IMR-90 (cell line): ENCODE measurements around the gene ZNF329.

Source experiments
- MAZ ChIP-seq: IDR thresholded peaks from 2 replicates; pipeline ENCODE4 v1.6.1; 2012; ENCODE audit warnings: low read depth, mild to moderate bottlenecking, low read length, improper control_type of control experiment, moderate library complexity, borderline replicate concordance
- POLR2A ChIP-seq: IDR thresholded peaks from 2 replicates; pipeline ENCODE4 v1.6.1; 2012; ENCODE audit warnings: mild to moderate bottlenecking, low read depth, low read length
- TF ChIP-seq, protein P1 (sequence below): conservative IDR thresholded peaks from 2 replicates; pipeline ENCODE4 v1.5.1; 2012; ENCODE audit warnings: mild to moderate bottlenecking, low read depth, low read length, improper control_type of control experiment
- TF ChIP-seq, protein P2 (sequence below): fragments of 150-350 bp; IDR thresholded peaks from 2 replicates; pipeline ENCODE4 v1.6.1; 2016; ENCODE audit warnings: low read depth, mild to moderate bottlenecking, low read length, moderate library complexity, borderline replicate concordance

GRCh38 chr19:58098682-58098998 lies 51.9 kb downstream of the ZNF329 start:
- TF ChIP-seq, protein P1, sequence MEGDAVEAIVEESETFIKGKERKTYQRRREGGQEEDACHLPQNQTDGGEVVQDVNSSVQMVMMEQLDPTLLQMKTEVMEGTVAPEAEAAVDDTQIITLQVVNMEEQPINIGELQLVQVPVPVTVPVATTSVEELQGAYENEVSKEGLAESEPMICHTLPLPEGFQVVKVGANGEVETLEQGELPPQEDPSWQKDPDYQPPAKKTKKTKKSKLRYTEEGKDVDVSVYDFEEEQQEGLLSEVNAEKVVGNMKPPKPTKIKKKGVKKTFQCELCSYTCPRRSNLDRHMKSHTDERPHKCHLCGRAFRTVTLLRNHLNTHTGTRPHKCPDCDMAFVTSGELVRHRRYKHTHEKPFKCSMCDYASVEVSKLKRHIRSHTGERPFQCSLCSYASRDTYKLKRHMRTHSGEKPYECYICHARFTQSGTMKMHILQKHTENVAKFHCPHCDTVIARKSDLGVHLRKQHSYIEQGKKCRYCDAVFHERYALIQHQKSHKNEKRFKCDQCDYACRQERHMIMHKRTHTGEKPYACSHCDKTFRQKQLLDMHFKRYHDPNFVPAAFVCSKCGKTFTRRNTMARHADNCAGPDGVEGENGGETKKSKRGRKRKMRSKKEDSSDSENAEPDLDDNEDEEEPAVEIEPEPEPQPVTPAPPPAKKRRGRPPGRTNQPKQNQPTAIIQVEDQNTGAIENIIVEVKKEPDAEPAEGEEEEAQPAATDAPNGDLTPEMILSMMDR = no peak
- TF ChIP-seq MAZ (no peak), POLR2A (no peak)
- TF ChIP-seq, protein P2, sequence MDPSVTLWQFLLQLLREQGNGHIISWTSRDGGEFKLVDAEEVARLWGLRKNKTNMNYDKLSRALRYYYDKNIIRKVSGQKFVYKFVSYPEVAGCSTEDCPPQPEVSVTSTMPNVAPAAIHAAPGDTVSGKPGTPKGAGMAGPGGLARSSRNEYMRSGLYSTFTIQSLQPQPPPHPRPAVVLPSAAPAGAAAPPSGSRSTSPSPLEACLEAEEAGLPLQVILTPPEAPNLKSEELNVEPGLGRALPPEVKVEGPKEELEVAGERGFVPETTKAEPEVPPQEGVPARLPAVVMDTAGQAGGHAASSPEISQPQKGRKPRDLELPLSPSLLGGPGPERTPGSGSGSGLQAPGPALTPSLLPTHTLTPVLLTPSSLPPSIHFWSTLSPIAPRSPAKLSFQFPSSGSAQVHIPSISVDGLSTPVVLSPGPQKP = no peak
